ENCODE results near the gene DLX3.

The DLX3 gene

DNA sequence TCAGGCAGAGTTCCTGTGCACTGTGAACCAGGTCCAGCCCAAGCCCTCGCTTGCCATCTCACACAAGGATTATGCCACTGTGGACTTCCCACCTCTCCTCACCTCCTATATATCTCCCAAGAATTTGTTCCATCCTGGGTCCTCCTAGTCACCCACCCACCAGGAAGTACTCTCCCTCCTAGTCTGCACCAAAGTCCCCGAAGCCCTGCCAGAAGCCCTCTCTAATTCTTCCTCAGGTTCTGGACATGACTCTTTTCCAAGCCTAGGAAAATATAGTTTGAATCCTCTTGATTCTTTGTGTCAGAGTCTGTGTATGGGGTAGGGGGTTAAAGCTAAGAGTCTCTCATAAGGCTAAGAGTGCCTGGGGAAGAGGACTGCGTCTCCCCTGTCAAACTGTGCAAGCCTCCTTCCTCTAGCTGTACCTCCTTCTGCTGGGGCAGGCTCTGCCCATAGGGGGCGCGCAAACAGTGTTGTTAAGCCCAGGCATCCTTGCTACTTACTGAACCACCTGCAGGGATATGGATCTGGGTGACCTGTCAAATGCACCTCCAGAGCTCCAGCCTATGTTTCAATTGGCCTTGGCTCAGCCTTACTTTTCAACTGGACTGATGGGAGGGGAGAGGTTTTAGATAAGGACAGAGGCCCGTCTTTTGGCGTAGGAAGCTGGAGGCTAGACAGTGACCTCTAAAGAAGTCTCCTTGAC, 42.7 kb downstream of the DLX3 start:
- Histone ChIP-seq H3K27ac (ENCODE audit: low read length) (no peak overlapping the region), H3K4me1 (ENCODE audit: insufficient read depth, low read length) (no peaks in the 10 kb centered on the region), H3K36me3 (ENCODE audit: insufficient read depth, low read length) (no peaks in the 10 kb centered on the region), H3K79me2 (ENCODE audit: insufficient read depth, low read length) (no peaks in the 10 kb centered on the region), H3K4me2 (ENCODE audit: insufficient read depth, low read length) (no peak overlapping the region), H3K27me3 (ENCODE audit: insufficient read depth, low read length, poor library complexity) (peaks cover 53% of the 10 kb centered on the region), H3K9me3 (ENCODE audit: insufficient read depth, low read length, severe bottlenecking) (no peaks in the 10 kb centered on the region), H3K4me3 (ENCODE audit: low read depth in 1 of 2, low read length in 2 of 2) (no peak overlapping the region), H3K9ac (ENCODE audit: low read depth, low read length) (no peak overlapping the region), H4K20me1 (ENCODE audit: insufficient read depth, low read length) (peaks cover 13% of the 10 kb centered on the region), H2AFZ (ENCODE audit: low read depth, low read length) (no peak overlapping the region)
- DNase-seq (peak; percentile 61), ATAC-seq (ENCODE audit: insufficient read depth, low read depth) (peak; percentile 78)
- TF ChIP-seq, protein P1, sequence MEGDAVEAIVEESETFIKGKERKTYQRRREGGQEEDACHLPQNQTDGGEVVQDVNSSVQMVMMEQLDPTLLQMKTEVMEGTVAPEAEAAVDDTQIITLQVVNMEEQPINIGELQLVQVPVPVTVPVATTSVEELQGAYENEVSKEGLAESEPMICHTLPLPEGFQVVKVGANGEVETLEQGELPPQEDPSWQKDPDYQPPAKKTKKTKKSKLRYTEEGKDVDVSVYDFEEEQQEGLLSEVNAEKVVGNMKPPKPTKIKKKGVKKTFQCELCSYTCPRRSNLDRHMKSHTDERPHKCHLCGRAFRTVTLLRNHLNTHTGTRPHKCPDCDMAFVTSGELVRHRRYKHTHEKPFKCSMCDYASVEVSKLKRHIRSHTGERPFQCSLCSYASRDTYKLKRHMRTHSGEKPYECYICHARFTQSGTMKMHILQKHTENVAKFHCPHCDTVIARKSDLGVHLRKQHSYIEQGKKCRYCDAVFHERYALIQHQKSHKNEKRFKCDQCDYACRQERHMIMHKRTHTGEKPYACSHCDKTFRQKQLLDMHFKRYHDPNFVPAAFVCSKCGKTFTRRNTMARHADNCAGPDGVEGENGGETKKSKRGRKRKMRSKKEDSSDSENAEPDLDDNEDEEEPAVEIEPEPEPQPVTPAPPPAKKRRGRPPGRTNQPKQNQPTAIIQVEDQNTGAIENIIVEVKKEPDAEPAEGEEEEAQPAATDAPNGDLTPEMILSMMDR (IDR thresholded peaks at IDR 0.05; ENCODE audit: borderline replicate concordance, extremely low read depth, low read length, poor library complexity, severe bottlenecking): peak; percentile 79
- TF ChIP-seq EZH2 (IDR thresholded peaks at IDR 0.05; ENCODE audit: borderline replicate concordance, low read depth, low read length, severe bottlenecking): no peak

DNA sequence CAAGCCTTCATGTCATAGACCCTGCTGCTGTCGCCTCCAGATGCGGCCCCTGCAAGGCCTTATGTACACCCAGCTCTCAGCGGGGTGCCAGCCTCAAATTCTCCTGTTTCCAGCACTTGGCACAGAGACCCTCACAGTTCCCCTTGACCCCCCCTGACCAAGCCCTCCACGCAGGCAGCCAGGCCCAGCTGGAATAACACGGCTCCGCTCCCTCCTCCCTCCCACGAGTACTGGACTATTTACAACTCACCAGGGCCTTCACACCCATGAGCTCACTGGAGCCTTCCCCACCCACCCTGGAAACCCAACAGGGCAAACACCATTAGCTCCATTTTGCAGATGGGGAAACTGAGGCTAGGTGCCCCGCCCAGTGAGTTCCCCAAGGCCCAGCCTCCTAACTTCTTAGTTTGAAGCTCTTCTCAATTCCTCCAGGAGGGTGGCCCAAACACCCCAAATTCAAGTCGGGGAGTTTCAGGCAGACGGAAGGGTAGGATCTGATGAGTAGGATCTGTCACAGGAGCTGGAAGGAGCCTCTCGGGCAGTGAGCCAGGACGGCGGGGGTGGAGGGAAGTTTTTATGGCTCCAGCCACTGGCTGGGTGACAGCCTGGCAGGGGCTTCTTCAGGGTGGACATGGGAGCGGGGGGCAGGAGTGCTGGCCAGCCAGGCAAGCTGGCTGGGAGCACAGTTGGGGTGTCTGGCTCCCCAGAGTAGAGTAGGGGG, 43.5 kb downstream of the DLX3 start:
- no peak for ATAC-seq (ENCODE audit: insufficient read depth, low read depth)

DNA sequence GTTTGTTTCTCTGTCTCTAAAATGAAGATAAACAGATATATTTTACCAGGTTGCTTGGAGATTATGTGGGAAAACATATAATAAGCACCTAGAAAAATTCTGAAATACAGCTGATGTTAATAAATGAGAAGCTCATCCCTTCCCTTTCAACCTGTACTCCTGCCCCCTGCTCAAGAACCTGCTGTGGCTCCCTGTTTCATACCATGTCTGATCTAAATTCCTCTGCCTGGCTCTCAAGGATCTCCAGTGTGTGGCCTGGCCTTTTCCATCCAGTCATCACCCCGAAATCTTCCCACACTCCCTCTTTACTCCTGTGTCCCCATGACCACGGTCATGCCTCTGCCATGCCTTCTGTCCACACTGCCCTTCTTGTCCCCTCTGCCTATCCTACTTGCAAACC, 45.4 kb downstream of the DLX3 start:
- peaks cover 19% of the 10 kb centered on the region for H4K20me1 ChIP-seq (ENCODE audit: insufficient read depth, low read length)
- peaks cover 49% of the 10 kb centered on the region for H3K27me3 ChIP-seq (ENCODE audit: insufficient read depth, low read length, poor library complexity)
- no peak overlapping the region for H3K4me2 ChIP-seq (ENCODE audit: insufficient read depth, low read length)
- H3K9ac ChIP-seq (ENCODE audit: low read depth, low read length): no peak overlapping the region
- H3K27ac ChIP-seq (ENCODE audit: low read length): no peak overlapping the region
- H3K4me3 ChIP-seq (ENCODE audit: low read depth in 1 of 2, low read length in 2 of 2): no peak overlapping the region
- H2AFZ ChIP-seq (ENCODE audit: low read depth, low read length): no peak overlapping the region
- no peaks in the 10 kb centered on the region for H3K9me3 ChIP-seq (ENCODE audit: insufficient read depth, low read length, severe bottlenecking)
- DNase-seq (no peak), ATAC-seq (ENCODE audit: insufficient read depth, low read depth) (no peak)
- TF ChIP-seq, protein P1 (IDR thresholded peaks at IDR 0.05; ENCODE audit: borderline replicate concordance, extremely low read depth, low read length, poor library complexity, severe bottlenecking): no peak
- no peak for TF ChIP-seq EZH2 (IDR thresholded peaks at IDR 0.05; ENCODE audit: borderline replicate concordance, low read depth, low read length, severe bottlenecking)
- H3K4me1 ChIP-seq (ENCODE audit: insufficient read depth, low read length): no peaks in the 10 kb centered on the region
- no peaks in the 10 kb centered on the region for H3K36me3 ChIP-seq (ENCODE audit: insufficient read depth, low read length)
- no peaks in the 10 kb centered on the region for H3K79me2 ChIP-seq (ENCODE audit: insufficient read depth, low read length)

More for the DNA sequence above, 43.5 kb downstream of the DLX3 start:
- H3K4me3 ChIP-seq (ENCODE audit: low read depth in 1 of 2, low read length in 2 of 2): no peak overlapping the region
- no peak for TF ChIP-seq EZH2 (IDR thresholded peaks at IDR 0.05; ENCODE audit: borderline replicate concordance, low read depth, low read length, severe bottlenecking)
- TF ChIP-seq, protein P1 (IDR thresholded peaks at IDR 0.05; ENCODE audit: borderline replicate concordance, extremely low read depth, low read length, poor library complexity, severe bottlenecking): no peak
- H3K79me2 ChIP-seq (ENCODE audit: insufficient read depth, low read length): no peaks in the 10 kb centered on the region
- H3K9ac ChIP-seq (ENCODE audit: low read depth, low read length): no peak overlapping the region
- H4K20me1 ChIP-seq (ENCODE audit: insufficient read depth, low read length): peaks cover 14% of the 10 kb centered on the region
- no peaks in the 10 kb centered on the region for H3K36me3 ChIP-seq (ENCODE audit: insufficient read depth, low read length)
- H3K9me3 ChIP-seq (ENCODE audit: insufficient read depth, low read length, severe bottlenecking): no peaks in the 10 kb centered on the region
- H3K4me1 ChIP-seq (ENCODE audit: insufficient read depth, low read length): no peaks in the 10 kb centered on the region
- no peak overlapping the region for H3K4me2 ChIP-seq (ENCODE audit: insufficient read depth, low read length)
- no peak overlapping the region for H2AFZ ChIP-seq (ENCODE audit: low read depth, low read length)
- peaks cover 48% of the 10 kb centered on the region for H3K27me3 ChIP-seq (ENCODE audit: insufficient read depth, low read length, poor library complexity)
- H3K27ac ChIP-seq (ENCODE audit: low read length): no peak overlapping the region
- DNase-seq: no peak

Data from DND-41 (cell line).